Mesenchymal stem cell (in vitro differentiated cells and primary cell): Measurements from ENCODE around the gene LZTS2.
A peak's percentile ranks its signal among the peaks of the same experiment; 100 is the strongest.

ENCODE experiments used
- DNase-seq: peaks from one replicate; pipeline ENCODE4 v3.0.0-alpha.2; 2013
- H2AFZ ChIP-seq: one replicate; pipeline ENCODE4 v1.6.1; 2013; ENCODE audit warnings: low read depth, mild to moderate bottlenecking, control low read depth, inconsistent platforms, low read length, moderate library complexity
- H2AK5ac ChIP-seq: 2 replicates; pipeline ENCODE4 v1.6.1; 2013; ENCODE audit warnings: low read length, moderate library complexity, mild to moderate bottlenecking, inconsistent platforms; ENCODE audit not compliant: severe bottlenecking
- H2BK120ac ChIP-seq: one replicate; pipeline ENCODE4 v1.6.1; 2013; ENCODE audit warnings: low read depth, mild to moderate bottlenecking, inconsistent platforms, low read length, moderate library complexity
- H2BK12ac ChIP-seq, 2 experiments: one replicate each; pipeline ENCODE4 v1.6.1; 2013; ENCODE audit warnings: inconsistent platforms in 2 of 2, low read length in 2 of 2, mild to moderate bottlenecking in 2 of 2, moderate library complexity in 2 of 2, control low read depth in 1 of 2
- H2BK15ac ChIP-seq: one replicate; pipeline ENCODE4 v1.6.1; 2013; ENCODE audit warnings: mild to moderate bottlenecking, low read depth, inconsistent platforms; ENCODE audit not compliant: poor library complexity, severe bottlenecking
- H2BK5ac ChIP-seq: 2 replicates; pipeline ENCODE4 v1.6.1; 2013; ENCODE audit warnings: low read depth, mild to moderate bottlenecking, low read length, control low read depth, inconsistent platforms; ENCODE audit not compliant: poor library complexity, severe bottlenecking
- H3K14ac ChIP-seq, 2 experiments: one replicate each; pipeline ENCODE4 v1.6.1; 2013; ENCODE audit warnings: inconsistent platforms in 2 of 2, low read length in 2 of 2, control low read depth in 1 of 2, mild to moderate bottlenecking in 1 of 2, moderate library complexity in 1 of 2
- H3K18ac ChIP-seq, 2 experiments: one replicate each; pipeline ENCODE4 v1.6.1; 2013; ENCODE audit warnings: inconsistent platforms in 2 of 2, low read length in 2 of 2, control low read depth in 1 of 2, low read depth in 1 of 2, mild to moderate bottlenecking in 1 of 2
- H3K23ac ChIP-seq, 2 experiments: one replicate each; pipeline ENCODE4 v1.6.1; 2013; ENCODE audit warnings: inconsistent platforms in 2 of 2, low read length in 2 of 2, mild to moderate bottlenecking in 2 of 2, moderate library complexity in 2 of 2, control low read depth in 1 of 2
- H3K27ac ChIP-seq: 2 replicates; pipeline ENCODE4 v1.5.1; 2013; ENCODE audit warnings: mild to moderate bottlenecking, moderate library complexity, low read length, control low read depth, inconsistent platforms; ENCODE audit not compliant: poor library complexity, severe bottlenecking
- H3K27me3 ChIP-seq, 2 experiments: 2 replicates each; pipeline versions ENCODE4 v1.6.1 to v1.7.0; 2013; ENCODE audit warnings: low read length in 2 of 2, mild to moderate bottlenecking in 2 of 2, moderate library complexity in 2 of 2, control low read depth in 1 of 2, inconsistent platforms in 1 of 2; ENCODE audit not compliant: control insufficient read depth in 1 of 2, insufficient read depth in 1 of 2
- H3K36me3 ChIP-seq, 2 experiments: 2 replicates each; pipeline versions ENCODE4 v1.6.1 to v1.7.0; 2013; ENCODE audit warnings: low read length in 2 of 2, control low read depth in 1 of 2, inconsistent platforms in 1 of 2, low read depth in 1 of 2, mild to moderate bottlenecking in 1 of 2; ENCODE audit not compliant: insufficient read depth in 2 of 2, control insufficient read depth in 1 of 2
- H3K4ac ChIP-seq, 2 experiments: one replicate each; pipeline ENCODE4 v1.6.1; 2013; ENCODE audit warnings: inconsistent platforms in 2 of 2, low read length in 2 of 2, mild to moderate bottlenecking in 2 of 2, moderate library complexity in 2 of 2, control low read depth in 1 of 2, low read depth in 1 of 2
- H3K4me1 ChIP-seq: 2 replicates; pipeline ENCODE4 v1.6.1; 2013; ENCODE audit warnings: low read depth, low read length, control low read depth; ENCODE audit not compliant: control insufficient read depth, insufficient read depth
- H3K4me2 ChIP-seq: 2 replicates; pipeline ENCODE4 v1.6.1; 2013; ENCODE audit warnings: low read length, mild to moderate bottlenecking, inconsistent platforms; ENCODE audit not compliant: poor library complexity, severe bottlenecking
- H3K4me3 ChIP-seq, 2 experiments: 2 replicates each; pipeline versions ENCODE4 v1.5.1 to v1.7.0; 2013; ENCODE audit warnings: low read length in 2 of 2, mild to moderate bottlenecking in 2 of 2, control low read depth in 1 of 2, low read depth in 1 of 2; ENCODE audit not compliant: insufficient read depth in 1 of 2
- H3K79me1 ChIP-seq: replicated peaks from 2 replicates; pipeline ENCODE4 v1.6.1; 2013; ENCODE audit warnings: mild to moderate bottlenecking, control low read depth, low read length, inconsistent platforms; ENCODE audit not compliant: poor library complexity, severe bottlenecking
- H3K9ac ChIP-seq: 2 replicates; pipeline ENCODE4 v1.7.0; 2013; ENCODE audit warnings: mild to moderate bottlenecking, low read length, moderate library complexity
- H3K9me3 ChIP-seq: 2 replicates; pipeline ENCODE4 v1.7.0; 2013; ENCODE audit warnings: mild to moderate bottlenecking, low read length; ENCODE audit not compliant: control insufficient read depth
- H4K8ac ChIP-seq: one replicate; pipeline ENCODE4 v1.6.1; 2013; ENCODE audit warnings: inconsistent platforms, mild to moderate bottlenecking, low read length, moderate library complexity
- H4K91ac ChIP-seq: one replicate; pipeline ENCODE4 v1.6.1; 2013; ENCODE audit warnings: mild to moderate bottlenecking, low read length, inconsistent platforms
- WGBS: methylation state at CpG from one replicate; pipeline ENCODE4 v1.1.7; 2013; ENCODE audit warnings: mixed read lengths; 5-methylcytosine and 5-hydroxymethylcytosine counted together

Gene LZTS2

GRCh38 chr10:101035314-101035713 is 35.7 kb downstream of the LZTS2 start:
- no peak overlapping the region for H2AFZ ChIP-seq
- DNase-seq: no peak

GRCh38 chr10:101035916-101036702 is 36.5 kb downstream of the LZTS2 start:
- no peak overlapping the region for H2BK120ac ChIP-seq
- H2BK15ac ChIP-seq: no peak overlapping the region
- no peak overlapping the region for H3K18ac ChIP-seq
- H4K91ac ChIP-seq: no peak overlapping the region
- no peaks in the 10 kb centered on the region for H3K9me3 ChIP-seq
- no peak overlapping the region for H4K8ac ChIP-seq
- no peak for DNase-seq
- H2BK5ac ChIP-seq: no peak overlapping the region
- no peak overlapping the region for H3K4ac ChIP-seq
- H3K36me3 ChIP-seq: peaks cover 61 to 62% of the 10 kb centered on the region in 2 experiments
- peak overlapping the region in 1 of 2 experiments; percentile 2 for H3K4me3 ChIP-seq
- H3K4me2 ChIP-seq: no peak overlapping the region
- H3K79me1 ChIP-seq: peaks cover 39% of the 10 kb centered on the region
- WGBS: 88% methylated on average over 10 of the region's 10 CpGs
- no peak overlapping the region for H3K27ac ChIP-seq
- H3K4me1 ChIP-seq: peaks cover 6% of the 10 kb centered on the region
- no peaks in the 10 kb centered on the region for H3K27me3 ChIP-seq
- H2BK12ac ChIP-seq: no peak overlapping the region
- H3K23ac ChIP-seq: no peak overlapping the region
- no peak overlapping the region for H3K9ac ChIP-seq
- no peak overlapping the region for H2AFZ ChIP-seq
- no peak overlapping the region for H2AK5ac ChIP-seq
- H3K14ac ChIP-seq: no peak overlapping the region

More at GRCh38 chr10:101035314-101035713, 35.7 kb downstream of the LZTS2 start:
- Histone ChIP-seq H3K4me1 (peaks cover 12% of the 10 kb centered on the region), H3K14ac (no peak overlapping the region), H3K9me3 (no peaks in the 10 kb centered on the region), H3K27me3 (peaks cover 0 to 1% of the 10 kb centered on the region in 2 experiments), H3K18ac (no peak overlapping the region), H3K23ac (no peak overlapping the region), H3K36me3 (peaks cover 57 to 60% of the 10 kb centered on the region in 2 experiments), H3K79me1 (peaks cover 39% of the 10 kb centered on the region), H2BK5ac (no peak overlapping the region), H3K27ac (no peak overlapping the region), H2BK15ac (no peak overlapping the region), H4K91ac (no peak overlapping the region), H3K4ac (no peak overlapping the region), H2BK120ac (no peak overlapping the region), H3K4me2 (no peak overlapping the region), H3K4me3 (no peak overlapping the region), H4K8ac (no peak overlapping the region), H2BK12ac (no peak overlapping the region), H2AK5ac (no peak overlapping the region), H3K9ac (no peak overlapping the region)
- 99% methylated on average over 7 of the region's 7 CpGs for WGBS

GRCh38 chr10:101036726-101037125 is 37.1 kb downstream of the LZTS2 start:
- H3K36me3 ChIP-seq: peaks cover 61 to 62% of the 10 kb centered on the region in 2 experiments
- no peaks in the 10 kb centered on the region for H3K27me3 ChIP-seq
- H2BK12ac ChIP-seq: no peak overlapping the region
- WGBS: 85% methylated on average over 6 of the region's 7 CpGs
- H3K23ac ChIP-seq: no peak overlapping the region
- peaks cover 39% of the 10 kb centered on the region for H3K79me1 ChIP-seq
- no peak overlapping the region for H4K91ac ChIP-seq
- H3K14ac ChIP-seq: no peak overlapping the region
- no peak overlapping the region for H3K27ac ChIP-seq
- no peak overlapping the region for H3K18ac ChIP-seq
- no peak overlapping the region for H2BK5ac ChIP-seq
- H3K4me1 ChIP-seq: peaks cover 4% of the 10 kb centered on the region
- no peak overlapping the region for H3K9ac ChIP-seq
- H3K4ac ChIP-seq: no peak overlapping the region
- H3K9me3 ChIP-seq: no peaks in the 10 kb centered on the region
- no peak overlapping the region for H2BK15ac ChIP-seq
- H3K4me3 ChIP-seq: no peak overlapping the region
- no peak overlapping the region for H3K4me2 ChIP-seq
- no peak overlapping the region for H2BK120ac ChIP-seq
- H2AFZ ChIP-seq: no peak overlapping the region
- H2AK5ac ChIP-seq: no peak overlapping the region
- no peak for DNase-seq
- no peak overlapping the region for H4K8ac ChIP-seq

GRCh38 chr10:101038484-101038883 is 38.9 kb downstream of the LZTS2 start:
- H3K79me1 ChIP-seq: peaks cover 39% of the 10 kb centered on the region
- no peak overlapping the region for H3K4ac ChIP-seq
- H2BK5ac ChIP-seq: no peak overlapping the region
- no peak overlapping the region for H2BK15ac ChIP-seq
- H2BK12ac ChIP-seq: no peak overlapping the region
- 62% methylated on average over 5 of the region's 5 CpGs for whole genome bisulfite sequencing
- H4K91ac ChIP-seq: no peak overlapping the region
- no peak overlapping the region for H2AFZ ChIP-seq
- H3K27me3 ChIP-seq: no peaks in the 10 kb centered on the region
- H3K14ac ChIP-seq: no peak overlapping the region
- H3K9ac ChIP-seq: no peak overlapping the region
- no peak overlapping the region for H3K4me3 ChIP-seq
- H2BK120ac ChIP-seq: no peak overlapping the region
- H4K8ac ChIP-seq: peak overlapping the region; percentile 12
- no peak overlapping the region for H3K23ac ChIP-seq
- H3K4me2 ChIP-seq: no peak overlapping the region
- H3K27ac ChIP-seq: no peak overlapping the region
- H3K4me1 ChIP-seq: peaks cover 5% of the 10 kb centered on the region
- peaks cover 61 to 62% of the 10 kb centered on the region in 2 experiments for H3K36me3 ChIP-seq
- no peak for DNase-seq
- no peak overlapping the region for H3K18ac ChIP-seq
- H3K9me3 ChIP-seq: no peaks in the 10 kb centered on the region
- no peak overlapping the region for H2AK5ac ChIP-seq
